Natural killer cell (primary cell): Measurements from ENCODE around the gene ARL15. TPM values are rescaled to one million over a fixed set of nuclear protein-coding genes. Genes with fewer than 3 reads are reported as not detected.

Source experiments
- ATAC-seq, 3 donors: fragments of 150-1000 bp in 2 of 3; fragments of 200-7000 bp in 1 of 3; cut with Tn5 transposase; 1 replicate in 1 of 3; 2 replicates in 2 of 3; pipeline ENCODE4 v1.10.0; 2021; ENCODE audit warnings: mild to moderate bottlenecking in 2 of 3, moderate library complexity in 2 of 3
- DNase-seq, 2 donors: peaks; one replicate each; pipeline versions ENCODE4 v3.0.0 to v3.0.0-alpha.2; 2013 to 2021; ENCODE audit warnings: mixed read lengths in 1 of 2
- H3K27ac ChIP-seq: one replicate; pipeline ENCODE4 v1.5.1; 2013; ENCODE audit warnings: mild to moderate bottlenecking, low read length
- H3K27me3 ChIP-seq: one replicate; pipeline ENCODE4 v1.6.1; 2013; ENCODE audit warnings: low read length; ENCODE audit not compliant: control insufficient read depth, insufficient read depth
- H3K36me3 ChIP-seq: one replicate; pipeline ENCODE4 v1.6.1; 2013; ENCODE audit warnings: low read length; ENCODE audit not compliant: control insufficient read depth, insufficient read depth
- H3K4me1 ChIP-seq: one replicate; pipeline ENCODE4 v1.6.1; 2013; ENCODE audit warnings: low read length; ENCODE audit not compliant: control insufficient read depth, insufficient read depth
- H3K4me3 ChIP-seq: one replicate; pipeline ENCODE4 v1.5.1; 2013; ENCODE audit warnings: low read length
- H3K9me3 ChIP-seq: one replicate; pipeline ENCODE4 v1.6.1; 2013; ENCODE audit warnings: low read length; ENCODE audit not compliant: control insufficient read depth, insufficient read depth
- H3K27ac Mint-ChIP-seq, 2 donors: one replicate each; pipeline ENCODE4 v1.8.0; 2022; ENCODE audit warnings: mild to moderate bottlenecking in 2 of 2, mixed read lengths in 2 of 2, moderate library complexity in 1 of 2
- H3K27me3 Mint-ChIP-seq, 2 donors: one replicate each; pipeline ENCODE4 v1.8.0; 2022; ENCODE audit warnings: low read depth in 2 of 2, mixed read lengths in 2 of 2
- H3K36me3 Mint-ChIP-seq: one replicate; pipeline ENCODE4 v1.8.0; 2022; ENCODE audit warnings: mixed read lengths
- H3K4me1 Mint-ChIP-seq, 2 donors: one replicate each; pipeline ENCODE4 v1.8.0; 2022; ENCODE audit warnings: mixed read lengths in 2 of 2
- H3K4me3 Mint-ChIP-seq: one replicate; pipeline ENCODE4 v1.8.0; 2022; ENCODE audit warnings: mild to moderate bottlenecking, moderate library complexity, mixed read lengths
- H3K9me3 Mint-ChIP-seq, 2 donors: one replicate each; pipeline ENCODE4 v1.8.0; 2022; ENCODE audit warnings: mixed read lengths in 2 of 2
- WGBS: methylation state at CpG from one replicate; pipeline ENCODE4 v1.1.7; 2013; ENCODE audit warnings: missing lambda C conversion rate; ENCODE audit not compliant: insufficient coverage; 5-methylcytosine and 5-hydroxymethylcytosine counted together
- intact Hi-C: fragments of 100-400 bp; cut with micrococcal nuclease; formaldehyde crosslinking; loops from one replicate; pipeline ENCODE4 v1.14.2; 2022
- total RNA-seq, 4 donors: library from RNA; stranded (reverse); fragments of 120-200 nt in 1 of 4; gene quantifications; one replicate each; pipeline versions ENCODE4 v1.2.3 to v1.2.4, GENCODE V29; 2013 to 2022
- TF ChIP-seq, protein P1 (sequence below): fragments of 200-600 bp; IDR thresholded peaks from one replicate; pipeline ENCODE4 v1.8.0; 2022; ENCODE audit warnings: antibody characterized with exemption

Gene ARL15
- total RNA-seq, 3 donors from 2014 or later (not counting 1 experiment from before 2014, with no cell fraction given), result 28.9 to 35.1 (median 33.1) TPM

DNA sequence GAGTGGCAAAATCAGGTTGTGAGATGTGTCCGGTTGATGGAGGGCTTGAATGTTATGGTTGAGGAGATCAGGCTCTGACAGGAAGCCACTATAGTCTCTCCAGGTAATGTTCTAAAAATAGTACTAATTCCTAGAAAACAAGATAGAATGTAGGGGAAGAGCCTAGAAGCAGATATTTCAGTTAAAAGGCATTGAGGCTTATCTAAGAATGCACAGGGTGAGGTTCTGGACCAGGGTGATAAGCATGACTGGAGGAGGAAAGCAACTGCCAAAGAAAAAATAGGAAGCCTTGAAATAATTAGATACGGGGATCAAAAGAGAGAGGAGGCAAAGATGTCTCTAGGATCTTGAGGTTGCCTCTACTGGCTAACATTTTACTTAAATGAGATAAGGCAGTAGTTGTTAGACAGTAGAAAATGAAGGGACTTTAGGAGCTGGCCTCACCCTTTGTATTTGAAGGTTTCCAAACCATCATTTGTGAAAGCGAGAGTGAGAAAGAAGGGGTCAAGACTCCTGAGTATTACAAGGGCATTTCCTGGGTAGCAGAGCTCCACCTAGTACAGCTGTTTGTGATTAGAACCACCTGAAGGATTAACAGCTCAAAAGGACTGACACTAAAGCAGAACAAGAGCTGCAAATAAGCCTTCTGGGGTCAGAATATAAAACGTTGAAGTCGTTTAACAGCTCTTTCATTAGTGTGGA lies 15.4 kb upstream of the ARL15 start:
- 72% methylated on average over 4 of the region's 5 CpGs for WGBS
- Mint-ChIP-seq H3K4me1 (no peaks in the 10 kb centered on the region), H3K4me3 (no peak overlapping the region), H3K36me3 (no peaks in the 10 kb centered on the region), H3K9me3 (no peaks in the 10 kb centered on the region), H3K27ac (no peak overlapping the region), H3K27me3 (peaks cover 28 to 62% of the 10 kb centered on the region in 2 donors)
- intact Hi-C loops, result no loop called here
- ATAC-seq (no peak), DNase-seq (no peak)
- Histone ChIP-seq H3K36me3 (no peaks in the 10 kb centered on the region), H3K27me3 (no peaks in the 10 kb centered on the region), H3K4me3 (no peak overlapping the region), H3K27ac (no peak overlapping the region), H3K4me1 (no peaks in the 10 kb centered on the region), H3K9me3 (no peaks in the 10 kb centered on the region)
- TF ChIP-seq, protein P1, sequence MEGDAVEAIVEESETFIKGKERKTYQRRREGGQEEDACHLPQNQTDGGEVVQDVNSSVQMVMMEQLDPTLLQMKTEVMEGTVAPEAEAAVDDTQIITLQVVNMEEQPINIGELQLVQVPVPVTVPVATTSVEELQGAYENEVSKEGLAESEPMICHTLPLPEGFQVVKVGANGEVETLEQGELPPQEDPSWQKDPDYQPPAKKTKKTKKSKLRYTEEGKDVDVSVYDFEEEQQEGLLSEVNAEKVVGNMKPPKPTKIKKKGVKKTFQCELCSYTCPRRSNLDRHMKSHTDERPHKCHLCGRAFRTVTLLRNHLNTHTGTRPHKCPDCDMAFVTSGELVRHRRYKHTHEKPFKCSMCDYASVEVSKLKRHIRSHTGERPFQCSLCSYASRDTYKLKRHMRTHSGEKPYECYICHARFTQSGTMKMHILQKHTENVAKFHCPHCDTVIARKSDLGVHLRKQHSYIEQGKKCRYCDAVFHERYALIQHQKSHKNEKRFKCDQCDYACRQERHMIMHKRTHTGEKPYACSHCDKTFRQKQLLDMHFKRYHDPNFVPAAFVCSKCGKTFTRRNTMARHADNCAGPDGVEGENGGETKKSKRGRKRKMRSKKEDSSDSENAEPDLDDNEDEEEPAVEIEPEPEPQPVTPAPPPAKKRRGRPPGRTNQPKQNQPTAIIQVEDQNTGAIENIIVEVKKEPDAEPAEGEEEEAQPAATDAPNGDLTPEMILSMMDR, result no peak

DNA sequence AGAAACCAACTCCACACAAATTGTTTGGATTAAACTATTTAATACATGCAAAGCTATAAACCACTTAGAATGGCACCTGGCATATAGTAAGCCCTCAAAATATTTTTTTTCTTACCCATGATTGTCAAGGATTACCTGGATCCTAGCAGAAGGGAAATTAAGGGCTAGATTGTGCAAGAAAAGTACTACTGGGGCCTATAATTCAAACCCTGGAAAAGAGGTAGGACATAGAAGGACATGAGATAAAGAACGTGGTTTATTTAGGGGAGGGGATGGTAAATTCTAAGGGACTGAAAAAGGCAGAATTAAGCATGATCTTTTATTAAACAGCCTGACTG lies 14.9 kb upstream of the ARL15 start:
- Histone ChIP-seq H3K4me1 (no peaks in the 10 kb centered on the region), H3K27me3 (no peaks in the 10 kb centered on the region), H3K36me3 (no peaks in the 10 kb centered on the region), H3K9me3 (no peaks in the 10 kb centered on the region), H3K27ac (no peak overlapping the region), H3K4me3 (no peak overlapping the region)
- WGBS, result 38% methylated on average over 1 of the region's 1 CpG
- intact Hi-C loops, result no loop called here
- DNase-seq (no peak), ATAC-seq (no peak)
- H3K27ac Mint-ChIP-seq, result no peak overlapping the region
- no peaks in the 10 kb centered on the region for H3K36me3 Mint-ChIP-seq
- H3K9me3 Mint-ChIP-seq, result no peaks in the 10 kb centered on the region
- H3K4me3 Mint-ChIP-seq, result no peak overlapping the region
- peaks cover 31 to 66% of the 10 kb centered on the region in 2 donors for H3K27me3 Mint-ChIP-seq
- H3K4me1 Mint-ChIP-seq, result no peaks in the 10 kb centered on the region
- TF ChIP-seq, protein P1, result no peak

DNA sequence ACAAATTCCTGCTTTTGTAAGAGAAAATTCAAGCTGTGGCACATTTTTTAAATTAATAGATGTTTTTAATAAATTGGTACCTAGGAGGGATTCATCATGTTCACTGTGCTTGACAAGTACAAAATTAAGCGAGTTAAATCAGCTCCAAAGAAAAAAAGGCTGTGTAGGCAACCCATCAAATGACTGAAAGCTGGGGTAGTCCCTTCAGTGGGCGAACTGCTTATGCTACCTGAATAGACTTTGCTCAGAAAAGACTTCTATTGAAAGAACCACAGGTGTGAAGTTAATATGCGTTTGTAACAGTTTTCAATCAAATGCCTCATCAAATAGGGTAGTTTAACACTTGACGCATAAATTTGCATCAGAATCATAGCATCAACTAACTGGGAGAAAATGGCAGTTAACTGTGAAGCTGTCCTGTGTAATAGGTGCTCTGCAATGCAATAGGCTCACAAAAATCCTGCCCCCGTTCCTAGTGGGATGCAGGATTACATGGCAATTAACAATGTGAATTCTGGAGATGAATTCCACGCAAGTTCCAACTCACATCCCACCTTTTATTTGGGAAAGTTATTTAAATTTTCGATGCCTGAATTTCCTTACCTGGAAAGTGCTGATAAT lies 14.4 kb upstream of the ARL15 start:
- Mint-ChIP-seq H3K27me3 (peaks cover 35 to 68% of the 10 kb centered on the region in 2 donors), H3K4me1 (no peaks in the 10 kb centered on the region), H3K4me3 (no peak overlapping the region), H3K9me3 (no peaks in the 10 kb centered on the region), H3K27ac (no peak overlapping the region), H3K36me3 (no peaks in the 10 kb centered on the region)
- TF ChIP-seq, protein P1, result no peak
- Histone ChIP-seq H3K36me3 (no peaks in the 10 kb centered on the region), H3K27ac (no peak overlapping the region), H3K27me3 (no peaks in the 10 kb centered on the region), H3K4me3 (no peak overlapping the region), H3K9me3 (no peaks in the 10 kb centered on the region), H3K4me1 (no peaks in the 10 kb centered on the region)
- intact Hi-C loops, result no loop called here
- ATAC-seq (no peak), DNase-seq (no peak)
- 89% methylated on average over 5 of the region's 7 CpGs for WGBS
